Stomach (tissue), 4 donors: ENCODE data around the gene C5AR2.

ENCODE experiments used
- CTCF ChIP-seq, 7 experiments: fragments of 450-650 bp in 4 of 7; fragments of 200-600 bp in 3 of 7; sonication (generic) in 3 of 7; IDR thresholded peaks; one replicate each; pipeline ENCODE4 v1.5.1; 2016 to 2019; ENCODE audit warnings: antibody characterized with exemption in 7 of 7, control low read depth in 2 of 7, mild to moderate bottlenecking in 1 of 7
- EP300 ChIP-seq: sonication (generic); formaldehyde crosslinking; IDR thresholded peaks from one replicate; pipeline ENCODE4 v1.6.1; 2017; ENCODE audit warnings: antibody characterized with exemption
- POLR2A ChIP-seq, 4 donors: fragments of 450-650 bp; IDR thresholded peaks; one replicate each; pipeline ENCODE4 v1.6.1; 2016; ENCODE audit warnings: antibody characterized with exemption in 4 of 4, control low read depth in 2 of 4, mild to moderate bottlenecking in 1 of 4, moderate library complexity in 1 of 4

- no peak for TF ChIP-seq POLR2A (IDR thresholded peaks at IDR 0.05)
- TF ChIP-seq CTCF (IDR thresholded peaks at IDR 0.05): no peak
- no peak for TF ChIP-seq EP300
Observed at GRCh38 chr19:47358936-47359335, 27.0 kb downstream of the C5AR2 start.
